H9 (cell line): ENCODE results near the gene SBF1. TPM values are rescaled to one million over a fixed set of nuclear protein-coding genes. Genes with fewer than 3 reads are reported as not detected.

Experiments used
- DNase-seq: peaks from one replicate; pipeline ENCODE4 v3.0.0-alpha.2; 2017
- H2AFZ ChIP-seq: one replicate; pipeline ENCODE4 v1.6.1; 2013; ENCODE audit warnings: mild to moderate bottlenecking, low read length, control low read depth, moderate library complexity
- H2AK5ac ChIP-seq: 2 replicates; pipeline ENCODE4 v1.6.1; 2013; ENCODE audit warnings: low read length, control low read depth, mixed read lengths; ENCODE audit not compliant: insufficient read length
- H2BK120ac ChIP-seq: one replicate; pipeline ENCODE4 v1.6.1; 2013; ENCODE audit warnings: low read depth, mild to moderate bottlenecking, low read length, control low read depth, inconsistent platforms; ENCODE audit not compliant: poor library complexity, severe bottlenecking
- H2BK12ac ChIP-seq: 2 replicates; pipeline ENCODE4 v1.6.1; 2013; ENCODE audit warnings: low read length, control low read depth, mixed read lengths, low read depth; ENCODE audit not compliant: insufficient read length
- H2BK15ac ChIP-seq: 2 replicates; pipeline ENCODE4 v1.6.1; 2013; ENCODE audit warnings: low read depth, low read length, control low read depth
- H2BK20ac ChIP-seq: one replicate; pipeline ENCODE4 v1.6.1; 2013; ENCODE audit warnings: low read depth, mild to moderate bottlenecking, low read length, control low read depth, inconsistent platforms; ENCODE audit not compliant: poor library complexity, severe bottlenecking
- H2BK5ac ChIP-seq: 2 replicates; pipeline ENCODE4 v1.6.1; 2013; ENCODE audit warnings: low read length, control low read depth, mixed read lengths; ENCODE audit not compliant: insufficient read length
- H3K14ac ChIP-seq: 2 replicates; pipeline ENCODE4 v1.6.1; 2013; ENCODE audit warnings: low read length, control low read depth; ENCODE audit not compliant: insufficient read depth
- H3K18ac ChIP-seq: 2 replicates; pipeline ENCODE4 v1.6.1; 2013; ENCODE audit warnings: low read depth, mild to moderate bottlenecking, mixed read lengths, low read length, control low read depth; ENCODE audit not compliant: insufficient read length
- H3K23ac ChIP-seq: 2 replicates; pipeline ENCODE4 v1.6.1; 2013; ENCODE audit warnings: low read length, control low read depth, mixed read lengths, low read depth; ENCODE audit not compliant: insufficient read length
- H3K23me2 ChIP-seq: 2 replicates; pipeline ENCODE4 v1.6.1; 2013; ENCODE audit warnings: low read depth, mild to moderate bottlenecking, mixed read lengths, low read length, control low read depth; ENCODE audit not compliant: insufficient read length, poor library complexity, severe bottlenecking
- H3K27ac ChIP-seq: 2 replicates; pipeline ENCODE4 v1.5.1; 2013; ENCODE audit warnings: low read length, control low read depth, mixed read lengths, low read depth; ENCODE audit not compliant: insufficient read length
- H3K27me3 ChIP-seq: 2 replicates; pipeline ENCODE4 v1.6.1; 2013; ENCODE audit warnings: low read length, control low read depth, inconsistent platforms; ENCODE audit not compliant: insufficient read depth
- H3K4ac ChIP-seq: 2 replicates; pipeline ENCODE4 v1.6.1; 2013; ENCODE audit warnings: low read depth, mild to moderate bottlenecking, control low read depth, inconsistent platforms, low read length, moderate library complexity
- H3K4me1 ChIP-seq: 2 replicates; pipeline ENCODE4 v1.6.1; 2013; ENCODE audit warnings: low read length, control low read depth, inconsistent platforms; ENCODE audit not compliant: insufficient read depth
- H3K4me2 ChIP-seq: 2 replicates; pipeline ENCODE4 v1.6.1; 2013; ENCODE audit warnings: low read length, control low read depth, mixed read lengths; ENCODE audit not compliant: insufficient read length, insufficient read depth
- H3K56ac ChIP-seq: 2 replicates; pipeline ENCODE4 v1.6.1; 2013; ENCODE audit warnings: low read depth, mild to moderate bottlenecking, mixed read lengths, low read length, control low read depth; ENCODE audit not compliant: insufficient read length
- H3K79me1 ChIP-seq: 2 replicates; pipeline ENCODE4 v1.6.1; 2013; ENCODE audit warnings: low read depth, mild to moderate bottlenecking, moderate library complexity, low read length, control low read depth, inconsistent platforms; ENCODE audit not compliant: insufficient read depth, poor library complexity, severe bottlenecking
- H3K79me2 ChIP-seq: 2 replicates; pipeline ENCODE4 v1.6.1; 2013; ENCODE audit warnings: low read length, control low read depth, inconsistent platforms; ENCODE audit not compliant: insufficient read depth
- H3K9ac ChIP-seq: 2 replicates; pipeline ENCODE4 v1.6.1; 2013; ENCODE audit warnings: low read length, control low read depth, mixed read lengths; ENCODE audit not compliant: insufficient read length; ENCODE audit errors: extremely low read depth
- H3K9me3 ChIP-seq: one replicate; pipeline ENCODE4 v1.6.1; 2013; ENCODE audit warnings: low read depth, low read length, inconsistent platforms; ENCODE audit not compliant: control insufficient read depth
- H3T11ph ChIP-seq: one replicate; pipeline ENCODE4 v1.6.1; 2013; ENCODE audit warnings: mild to moderate bottlenecking, low read length, control low read depth, inconsistent platforms
- H4K20me1 ChIP-seq: one replicate; pipeline ENCODE4 v1.6.1; 2013; ENCODE audit not compliant: control insufficient read depth, insufficient read length, insufficient read depth
- H4K5ac ChIP-seq: 2 replicates; pipeline ENCODE4 v1.6.1; 2013; ENCODE audit warnings: low read depth, mild to moderate bottlenecking, mixed read lengths, low read length, control low read depth; ENCODE audit not compliant: insufficient read length
- H4K8ac ChIP-seq: replicated peaks from 2 replicates; pipeline ENCODE4 v1.6.1; 2013; ENCODE audit warnings: low read length, control low read depth, mixed read lengths, low read depth; ENCODE audit not compliant: insufficient read length
- H4K91ac ChIP-seq: 2 replicates; pipeline ENCODE4 v1.6.1; 2013; ENCODE audit warnings: low read depth, mild to moderate bottlenecking, moderate library complexity, mixed read lengths, low read length, control low read depth; ENCODE audit not compliant: insufficient read length
- H3K27ac Mint-ChIP-seq, 3 experiments: 2 replicates in 2 of 3; 3 replicates in 1 of 3; pipeline ENCODE4 v1.8.0; 2020 to 2021; ENCODE audit warnings: mixed read lengths in 3 of 3, mild to moderate bottlenecking in 1 of 3, moderate library complexity in 1 of 3
- H3K27me3 Mint-ChIP-seq: 2 replicates; pipeline ENCODE4 v1.8.0; 2021; ENCODE audit warnings: low read depth, mild to moderate bottlenecking, moderate library complexity, mixed read lengths
- H3K36me3 Mint-ChIP-seq, 3 experiments: 2 replicates in 2 of 3; 3 replicates in 1 of 3; pipeline ENCODE4 v1.8.0; 2020 to 2021; ENCODE audit warnings: low read depth in 3 of 3, mixed read lengths in 3 of 3; ENCODE audit not compliant: insufficient read depth in 1 of 3
- H3K4me1 Mint-ChIP-seq, 2 experiments: 2 replicates each; pipeline ENCODE4 v1.8.0; 2020; ENCODE audit warnings: mixed read lengths in 2 of 2
- H3K4me3 Mint-ChIP-seq, 2 experiments: 2 replicates in 1 of 2; 3 replicates in 1 of 2; pipeline ENCODE4 v1.8.0; 2020 to 2021; ENCODE audit warnings: mild to moderate bottlenecking in 2 of 2, mixed read lengths in 2 of 2, moderate library complexity in 1 of 2
- H3K9me3 Mint-ChIP-seq, 2 experiments: 2 replicates in 1 of 2; 3 replicates in 1 of 2; pipeline ENCODE4 v1.8.0; 2020; ENCODE audit warnings: mild to moderate bottlenecking in 2 of 2, mixed read lengths in 2 of 2, moderate library complexity in 1 of 2
- CTCF ChIP-seq: fragments of 200-600 bp; sonication (generic); conservative IDR thresholded peaks from 3 replicates; pipeline ENCODE4 v1.8.0; 2021; ENCODE audit warnings: antibody characterized with exemption, mild to moderate bottlenecking
- WGBS: extraction: QIAGEN DNeasy Blood & Tissue Kit; methylation state at CpG from one replicate; pipeline ENCODE4 v1.1.7; 2013; ENCODE audit warnings: missing lambda C conversion rate, low lambda C conversion rate, mixed read lengths; ENCODE audit not compliant: insufficient read length; ENCODE audit errors: extremely low coverage; 5-methylcytosine and 5-hydroxymethylcytosine counted together
- total RNA-seq: library from RNA; stranded (reverse); gene quantifications from 2 replicates; pipeline ENCODE4 v1.2.1, GENCODE V29; 2021

The SBF1 gene
- total RNA-seq, 1 experiment from 2014 or later = 69.8 TPM

GRCh38 chr22:50502096-50502495, 27.3 kb upstream of the SBF1 start:
- Histone ChIP-seq H3K4me1 (no peaks in the 10 kb centered on the region), H3T11ph (no peak overlapping the region), H3K14ac (no peak overlapping the region), H2AFZ (no peak overlapping the region), H4K5ac (no peak overlapping the region), H2BK15ac (no peak overlapping the region), H2BK5ac (no peak overlapping the region), H3K79me2 (no peaks in the 10 kb centered on the region), H3K27me3 (no peaks in the 10 kb centered on the region), H4K91ac (no peak overlapping the region), H3K4me2 (no peak overlapping the region), H3K23ac (no peak overlapping the region), H3K9me3 (no peaks in the 10 kb centered on the region), H3K23me2 (peaks cover 4% of the 10 kb centered on the region), H3K9ac (no peak overlapping the region), H3K27ac (no peak overlapping the region), H3K79me1 (no peaks in the 10 kb centered on the region), H2BK120ac (no peak overlapping the region), H2BK20ac (no peak overlapping the region), H2AK5ac (no peak overlapping the region), H4K20me1 (no peaks in the 10 kb centered on the region), H3K18ac (no peak overlapping the region), H3K56ac (no peak overlapping the region), H2BK12ac (no peak overlapping the region), H4K8ac (no peak overlapping the region), H3K4ac (no peak overlapping the region)
- Mint-ChIP-seq H3K36me3 (peaks cover 0 to 3% (median 0%) of the 10 kb centered on the region in 3 experiments; a peak in 2 of 7 replicates), H3K27me3 (peaks cover 8% of the 10 kb centered on the region), H3K9me3 (no peaks in the 10 kb centered on the region), H3K4me3 (no peak overlapping the region; a peak in 1 of 5 replicates), H3K4me1 (peaks cover 5 to 8% of the 10 kb centered on the region in 2 experiments), H3K27ac (no peak overlapping the region)
- peak; percentile 15 for DNase-seq
- TF ChIP-seq CTCF = no peak
- no CpG with 5 or more reads among the region's 6 CpGs for WGBS
